ENCODE data around the gene DCUN1D2. TPM values are rescaled to one million over a fixed set of nuclear protein-coding genes. Genes with fewer than 3 reads are reported as not detected.

DCUN1D2 gene
- total RNA-seq, 4 donors from 2014 or later = 12.3 to 20.2 (median 17.3) TPM

DNA sequence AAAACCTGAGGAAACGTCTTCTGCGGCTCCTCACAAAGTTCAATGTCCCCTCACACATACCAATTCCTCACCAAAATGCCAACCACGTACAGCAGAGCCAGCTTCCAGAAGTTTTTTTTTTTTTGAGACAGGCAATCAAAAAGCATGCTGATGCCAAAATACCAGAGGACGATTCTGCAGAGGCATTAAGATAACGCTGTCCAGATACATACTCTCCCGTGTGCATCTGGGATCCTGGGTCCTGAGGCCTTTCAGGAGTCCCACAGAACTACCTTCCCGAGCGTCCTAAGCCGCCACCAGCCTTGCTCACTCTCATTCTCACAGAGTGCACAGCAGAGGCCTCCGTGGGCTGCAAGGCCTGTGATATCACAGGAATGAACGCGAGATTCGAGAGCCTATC lies 5.0 kb downstream of the DCUN1D2 start:
- no peak for ATAC-seq
- peaks cover 0 to 5% of the 10 kb centered on the region in 2 donors for H3K36me3 ChIP-seq
- peaks cover 3 to 82% (median 15%) of the 10 kb centered on the region in 3 donors for H3K4me1 ChIP-seq
- H3K4me3 ChIP-seq = no peak overlapping the region
- H3K27me3 ChIP-seq = no peaks in the 10 kb centered on the region
- H3K9me3 ChIP-seq = no peaks in the 10 kb centered on the region
- 63 to 79% methylated on average over 10 to 13 of the region's 13 CpGs for WGBS, 2 donors (ENCODE audit: low coverage in 1 of 2)
- no peak overlapping the region for H3K27ac ChIP-seq
- TF ChIP-seq POLR2A (IDR thresholded peaks at IDR 0.05) = no peak
- no peak for TF ChIP-seq POLR2AphosphoS5 (IDR thresholded peaks at IDR 0.05)
- TF ChIP-seq EP300 (IDR thresholded peaks at IDR 0.05) = no peak
- TF ChIP-seq CTCF (IDR thresholded peaks at IDR 0.05) = no peak

GRCh38 chr13:113483504-113484293 lies 6.8 kb downstream of the DCUN1D2 start:
- TF ChIP-seq POLR2A (IDR thresholded peaks at IDR 0.05) = no peak
- no peak for TF ChIP-seq EP300 (IDR thresholded peaks at IDR 0.05)
- TF ChIP-seq POLR2AphosphoS5 (IDR thresholded peaks at IDR 0.05) = no peak
- no peak for TF ChIP-seq CTCF (IDR thresholded peaks at IDR 0.05)
- H3K4me1 ChIP-seq = peaks cover 0 to 68% (median 4%) of the 10 kb centered on the region in 3 donors
- no peaks in the 10 kb centered on the region for H3K27me3 ChIP-seq
- no peak for ATAC-seq
- H3K9me3 ChIP-seq = no peaks in the 10 kb centered on the region
- no peak overlapping the region for H3K27ac ChIP-seq
- no peak overlapping the region for H3K4me3 ChIP-seq
- H3K36me3 ChIP-seq = peaks cover 0 to 23% of the 10 kb centered on the region in 2 donors
- WGBS, 2 donors (ENCODE audit: low coverage in 1 of 2) = 94 to 100% methylated on average over 2 to 23 of the region's 36 CpGs

DNA sequence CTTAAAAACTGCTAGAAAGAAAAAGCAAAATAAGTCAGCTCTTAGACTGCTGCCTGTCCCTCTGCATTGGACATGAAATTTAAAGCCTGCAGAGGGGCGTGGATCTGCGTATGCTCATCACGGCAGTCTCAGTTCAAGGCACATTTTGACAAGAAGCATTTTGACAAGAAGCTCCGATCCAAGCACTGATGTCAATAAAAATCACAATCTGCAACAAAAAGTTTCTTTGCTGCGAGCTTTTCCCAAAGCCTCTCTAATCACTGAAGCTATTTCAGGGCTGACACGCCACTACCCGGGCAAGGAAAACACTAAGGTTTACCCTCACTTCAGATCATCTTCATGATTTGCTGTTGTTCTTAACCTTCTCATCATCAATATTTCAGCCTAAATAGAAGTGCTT lies 7.4 kb downstream of the DCUN1D2 start:
- TF ChIP-seq POLR2AphosphoS5 (IDR thresholded peaks at IDR 0.05) = no peak
- no peak for TF ChIP-seq CTCF (IDR thresholded peaks at IDR 0.05)
- no peak for TF ChIP-seq POLR2A (IDR thresholded peaks at IDR 0.05)
- no peak for TF ChIP-seq EP300 (IDR thresholded peaks at IDR 0.05)
- Histone ChIP-seq H3K4me1 (peaks cover 0 to 62% (median 3%) of the 10 kb centered on the region in 3 donors), H3K9me3 (no peaks in the 10 kb centered on the region), H3K36me3 (peaks cover 0 to 29% of the 10 kb centered on the region in 2 donors), H3K4me3 (no peak overlapping the region), H3K27ac (no peak overlapping the region), H3K27me3 (no peaks in the 10 kb centered on the region)
- WGBS, 2 donors (ENCODE audit: low coverage in 1 of 2) = 76 to 84% methylated on average over 6 to 7 of the region's 7 CpGs
- ATAC-seq = no peak

DNA sequence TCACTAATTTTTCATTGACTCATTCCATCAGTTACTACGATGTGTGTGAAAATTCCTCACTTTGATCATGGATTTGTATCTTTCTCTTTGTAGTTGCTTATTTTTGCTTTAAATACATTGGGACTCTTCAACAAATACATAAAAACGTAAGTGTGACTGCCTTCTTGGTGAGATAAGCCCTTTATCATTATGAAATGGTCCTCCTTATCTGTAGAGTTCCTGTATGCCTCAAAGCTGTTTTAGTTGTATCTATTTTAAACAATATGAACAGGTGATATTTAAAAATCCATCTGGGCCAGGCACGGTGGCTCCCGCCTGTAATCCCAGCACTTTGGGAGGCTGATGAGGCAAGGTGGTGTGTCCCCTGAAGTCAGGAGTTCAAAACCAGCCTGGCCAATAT lies 11.3 kb downstream of the DCUN1D2 start:
- WGBS, 2 donors (ENCODE audit: low coverage in 1 of 2) = 77 to 98% methylated on average over 4 of the region's 4 CpGs
- TF ChIP-seq POLR2AphosphoS5 (IDR thresholded peaks at IDR 0.05) (no peak), CTCF (IDR thresholded peaks at IDR 0.05) (no peak), EP300 (IDR thresholded peaks at IDR 0.05) (no peak)
- no peaks in the 10 kb centered on the region for H3K27me3 ChIP-seq
- H3K27ac ChIP-seq = no peak overlapping the region
- peaks cover 0 to 27% (median 0%) of the 10 kb centered on the region in 3 donors for H3K4me1 ChIP-seq
- ATAC-seq = no peak
- peaks cover 0 to 68% of the 10 kb centered on the region in 2 donors for H3K36me3 ChIP-seq
- H3K4me3 ChIP-seq = no peak overlapping the region
- no peaks in the 10 kb centered on the region for H3K9me3 ChIP-seq

DNA sequence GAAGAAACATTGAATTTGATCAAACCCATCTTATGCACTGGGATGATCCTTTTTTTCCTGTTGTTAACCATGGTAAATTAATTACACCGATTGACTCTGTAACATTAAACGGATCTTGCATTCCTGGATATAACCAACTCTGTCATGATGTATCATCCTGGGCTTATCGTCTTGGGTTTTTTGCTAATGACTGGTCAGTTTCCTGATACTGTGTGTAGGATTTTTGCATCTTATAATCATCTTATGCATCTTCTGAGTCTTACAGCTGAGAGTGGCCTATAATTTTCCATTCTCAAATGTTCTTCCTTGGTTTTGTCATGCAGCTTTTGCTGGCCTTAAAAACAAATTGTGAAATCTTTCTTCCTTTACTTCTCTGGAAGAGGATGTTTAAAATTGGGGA lies 12.8 kb downstream of the DCUN1D2 start:
- H3K4me3 ChIP-seq = no peak overlapping the region
- peaks cover 0 to 77% of the 10 kb centered on the region in 2 donors for H3K36me3 ChIP-seq
- H3K9me3 ChIP-seq = no peaks in the 10 kb centered on the region
- H3K27ac ChIP-seq = no peak overlapping the region
- no peak for ATAC-seq
- 88 to 98% methylated on average over 2 to 3 of the region's 3 CpGs for WGBS, 2 donors (ENCODE audit: low coverage in 1 of 2)
- no peaks in the 10 kb centered on the region for H3K27me3 ChIP-seq
- TF ChIP-seq CTCF (IDR thresholded peaks at IDR 0.05) (no peak), EP300 (IDR thresholded peaks at IDR 0.05) (no peak), POLR2AphosphoS5 (IDR thresholded peaks at IDR 0.05) (no peak), POLR2A (IDR thresholded peaks at IDR 0.05) (no peak)
- H3K4me1 ChIP-seq = peaks cover 0 to 12% (median 0%) of the 10 kb centered on the region in 3 donors
